GM21390 (cell line): ENCODE data around the gene NEK9.
A peak's percentile ranks its signal among the peaks of the same experiment; 100 is the strongest.
"Not testable (repeated sequence)": the region's sequence is repeated elsewhere in the genome, so short reads cannot be mapped to it uniquely, and the experiment has no call there.

Experiments
- ATAC-seq: cut with Tn5 transposase; IDR thresholded peaks from one replicate; pipeline ENCODE4 v1.9.1; 2021; ENCODE audit not compliant: unreplicated experiment

NEK9 gene

DNA sequence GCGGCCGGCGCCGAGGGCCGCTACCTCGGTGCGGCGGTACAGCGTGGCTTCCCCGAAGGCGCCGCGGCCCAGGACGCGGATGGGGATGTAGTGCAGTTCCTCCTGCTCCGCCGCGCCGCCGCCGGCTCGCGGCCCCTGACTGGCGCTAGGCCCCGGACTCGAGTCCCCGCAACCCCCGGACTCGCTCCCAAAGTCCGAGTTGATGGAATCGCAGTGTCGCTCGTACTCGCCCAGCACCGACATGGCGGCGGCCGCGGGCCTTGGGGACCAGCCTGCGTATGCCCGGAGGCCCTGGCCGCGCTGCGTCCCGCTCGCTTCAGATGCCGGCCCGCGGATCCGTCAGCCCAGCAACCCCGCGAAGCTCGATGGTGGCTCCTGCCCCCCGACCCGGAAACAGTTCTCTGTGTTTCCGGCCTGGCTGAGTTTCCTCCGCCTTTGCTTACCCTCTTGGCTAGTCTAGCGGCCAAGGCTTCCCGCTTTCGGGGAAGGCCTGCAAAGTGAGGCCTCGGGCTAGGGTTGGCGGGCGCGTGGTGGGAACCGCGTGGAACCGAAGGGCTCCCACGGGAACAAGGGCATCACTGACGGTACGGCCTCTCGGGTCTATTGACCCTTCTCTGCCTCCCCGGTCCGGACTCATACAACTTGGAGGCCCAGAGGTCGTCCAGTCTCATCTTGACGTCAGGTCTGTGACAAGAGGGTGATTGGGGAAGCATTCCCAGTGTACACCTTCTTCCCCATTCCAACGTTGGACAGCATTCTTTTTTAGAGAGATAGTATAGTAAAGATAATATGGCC is at the start of gene NEK9:
TSS of gene NEK9 (minus strand) at position 370 of the 795 bp plus-strand sequence. CDS start at position 243, 127 bp downstream.
- peak; percentile 87 for ATAC-seq

- ATAC-seq, result peak; percentile 70
Observed at GRCh38 chr14:75176142-75176820, 49.4 kb upstream of the NEK9 start, which contains the start of gene TMED10. TSS of gene TMED10 (minus strand) at chr14:75176612. CDS start at chr14:75176579, 33 bp downstream.

DNA sequence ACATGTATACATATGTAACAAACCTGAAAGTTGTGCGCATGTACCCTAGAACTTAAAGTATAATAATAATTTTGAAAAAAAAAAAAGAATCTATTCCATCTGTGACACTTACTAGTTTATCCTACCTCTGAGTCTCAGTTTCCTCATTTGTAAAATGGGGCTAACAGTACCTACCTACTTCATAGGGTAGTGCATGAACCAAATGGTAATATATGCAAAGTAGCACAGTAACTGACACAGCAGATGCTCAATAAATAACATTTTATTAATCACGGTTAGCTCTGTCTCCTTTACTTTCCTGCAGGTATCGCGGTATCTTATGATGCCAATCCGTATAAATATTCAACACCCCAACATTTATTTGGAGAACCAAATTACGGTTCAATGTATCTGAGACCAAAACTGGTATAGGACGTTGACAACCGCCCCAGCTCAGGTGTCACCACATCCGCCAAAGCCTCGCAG is 48.9 kb upstream of the NEK9 start:
- ATAC-seq, result no peak

GRCh38 chr14:75174066-75174465 is 47.2 kb upstream of the NEK9 start:
- ATAC-seq, result no peak

DNA sequence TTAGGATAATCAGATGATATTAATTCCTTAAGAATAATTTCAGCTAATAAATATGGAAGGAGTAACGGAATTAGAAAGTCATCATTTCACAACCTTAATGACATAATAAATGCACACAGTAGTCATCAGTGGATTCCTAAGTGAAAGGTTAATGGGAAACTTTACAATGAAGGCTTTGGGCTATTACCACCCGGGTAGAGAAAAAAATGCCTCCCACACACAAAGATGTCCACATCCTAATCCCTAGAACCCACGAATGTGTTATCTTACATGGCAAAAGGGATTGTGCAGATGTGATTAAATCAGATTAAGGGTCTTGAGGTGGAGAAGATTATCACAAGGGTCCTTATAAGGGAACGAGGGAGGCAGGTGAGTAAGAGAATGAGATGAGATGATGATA is 43.9 kb upstream of the NEK9 start:
- ATAC-seq, result no peak

DNA sequence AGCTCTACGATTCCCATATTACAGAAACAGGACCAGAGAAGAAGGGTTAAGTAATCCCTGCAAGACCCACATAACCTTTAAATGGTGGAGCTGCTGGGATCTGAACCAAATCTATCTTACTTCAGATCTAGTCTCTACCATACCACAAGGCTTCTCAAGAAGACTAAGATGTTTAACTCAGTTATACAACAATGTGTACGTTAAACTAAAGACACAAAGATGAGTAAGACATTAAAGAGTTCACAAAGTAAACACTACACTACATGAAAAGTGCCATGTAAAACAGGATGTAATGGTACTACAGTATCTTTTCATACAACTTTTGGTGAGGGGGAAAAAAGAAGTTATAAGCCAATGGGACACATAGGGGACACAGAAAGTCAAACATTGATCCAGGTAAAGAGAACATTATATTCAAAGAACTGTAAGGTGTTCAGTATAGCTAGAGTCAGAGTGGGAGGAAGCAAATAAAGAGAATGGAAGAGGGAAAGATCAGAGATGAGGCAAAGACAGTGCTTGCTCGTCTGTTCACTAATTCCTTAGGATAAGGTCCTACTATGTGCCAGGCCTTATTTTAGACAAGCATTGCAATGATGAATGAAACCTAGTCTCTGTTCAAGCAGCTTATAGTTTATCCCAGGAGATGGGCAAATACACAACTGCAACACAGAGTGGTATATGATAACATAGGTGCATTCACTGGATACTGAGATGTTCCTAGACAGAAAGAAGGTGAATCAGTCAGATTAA is 41.9 kb upstream of the NEK9 start:
- ATAC-seq, result no peak

DNA sequence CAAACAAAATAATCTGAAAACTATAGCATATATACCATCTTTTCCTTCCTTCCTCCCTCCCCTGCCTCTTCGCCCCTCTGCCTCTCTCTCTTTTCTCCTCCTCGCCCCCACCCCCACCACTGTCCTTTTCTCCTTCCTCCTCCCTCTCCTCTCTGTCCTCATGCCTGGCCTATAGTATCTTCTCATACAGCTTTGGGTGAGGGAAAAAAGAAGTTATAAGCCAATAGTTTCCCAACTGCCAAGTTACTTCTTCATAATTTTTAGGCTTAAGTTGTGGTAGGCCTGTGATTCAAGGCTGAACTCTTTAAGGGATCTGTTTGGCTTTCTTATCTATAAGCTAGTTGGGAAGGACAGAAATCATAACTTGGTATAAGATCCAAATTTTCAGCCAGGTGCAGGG is 40.5 kb upstream of the NEK9 start:
- ATAC-seq, result no peak

DNA sequence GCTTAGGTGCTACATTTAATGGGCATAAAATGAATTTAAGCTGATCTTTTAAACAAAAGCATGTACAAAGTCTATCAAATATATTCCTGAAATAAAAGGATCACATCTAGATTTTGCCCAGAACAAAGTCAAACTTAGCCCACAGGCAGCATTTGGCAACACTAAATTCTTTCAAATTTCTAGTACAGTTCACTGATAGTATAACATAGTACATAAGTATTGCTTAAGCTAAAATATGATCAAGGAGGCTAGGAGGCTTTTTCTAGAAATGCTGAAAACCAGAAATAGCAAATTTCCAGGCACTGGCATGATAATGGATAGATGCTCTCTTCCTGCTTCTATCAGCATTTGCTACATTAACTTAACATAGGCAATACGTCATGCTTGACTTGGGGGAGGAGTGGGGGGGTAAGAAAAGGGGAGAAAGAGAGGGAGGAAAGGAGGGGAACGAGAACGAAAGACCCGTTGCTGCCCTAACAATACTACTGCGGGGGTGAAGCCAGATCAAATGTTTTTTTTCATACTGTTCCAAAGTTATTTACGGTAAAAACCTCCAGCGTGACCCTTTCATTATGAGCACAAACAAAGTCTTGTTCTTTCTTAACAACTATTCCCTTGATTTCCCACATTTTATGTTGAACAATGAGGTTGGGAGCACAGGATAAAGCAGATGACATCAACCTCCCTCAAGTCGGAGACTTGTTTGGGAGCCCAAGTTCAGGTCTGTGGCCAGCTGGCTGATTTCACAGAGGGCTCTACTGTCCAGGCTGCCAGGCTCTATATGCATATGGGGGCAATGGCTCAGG is 38.9 kb upstream of the NEK9 start:
- no peak for ATAC-seq

DNA sequence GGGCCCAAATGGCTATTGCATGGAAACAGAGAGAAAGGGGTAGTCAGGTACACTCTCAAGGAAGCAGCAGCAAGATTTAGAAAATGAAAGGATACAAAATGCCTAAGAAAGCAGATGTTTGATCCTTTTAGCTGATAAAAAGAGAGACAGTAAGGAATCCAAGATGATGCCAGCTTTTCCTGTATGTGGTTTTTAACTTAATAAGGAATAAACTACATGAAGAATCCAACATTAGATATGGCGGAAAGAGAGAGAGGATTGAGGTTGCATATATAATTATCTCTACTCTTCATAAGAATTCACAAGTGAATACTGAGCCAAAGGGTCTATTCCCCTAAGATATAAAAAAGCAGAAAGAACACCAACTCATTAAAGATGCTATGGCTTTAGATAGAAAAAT is 38.0 kb upstream of the NEK9 start:
- no peak for ATAC-seq

DNA sequence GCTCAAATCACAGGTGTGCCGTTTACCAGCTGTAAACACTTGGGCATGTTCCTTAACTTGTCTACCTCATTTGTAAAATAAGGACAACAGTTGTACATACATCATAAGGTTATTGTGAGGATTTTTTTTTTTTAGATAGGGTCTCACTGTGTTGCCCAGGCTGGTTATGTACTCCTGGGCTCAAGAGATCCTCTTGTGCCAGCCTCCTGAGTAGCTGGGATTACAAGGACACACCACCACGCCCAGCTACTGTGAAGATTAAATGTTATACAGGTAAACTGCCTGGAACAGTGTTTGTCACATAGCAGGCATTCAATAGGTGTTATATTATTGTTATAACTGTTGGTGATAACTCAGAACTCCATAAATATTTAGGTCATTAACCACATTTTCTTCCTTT is 36.8 kb upstream of the NEK9 start:
- no peak for ATAC-seq

GRCh38 chr14:75162631-75163030 is 35.8 kb upstream of the NEK9 start:
- no peak for ATAC-seq

GRCh38 chr14:75158843-75159614 is 32.2 kb upstream of the NEK9 start:
- ATAC-seq, result no peak

DNA sequence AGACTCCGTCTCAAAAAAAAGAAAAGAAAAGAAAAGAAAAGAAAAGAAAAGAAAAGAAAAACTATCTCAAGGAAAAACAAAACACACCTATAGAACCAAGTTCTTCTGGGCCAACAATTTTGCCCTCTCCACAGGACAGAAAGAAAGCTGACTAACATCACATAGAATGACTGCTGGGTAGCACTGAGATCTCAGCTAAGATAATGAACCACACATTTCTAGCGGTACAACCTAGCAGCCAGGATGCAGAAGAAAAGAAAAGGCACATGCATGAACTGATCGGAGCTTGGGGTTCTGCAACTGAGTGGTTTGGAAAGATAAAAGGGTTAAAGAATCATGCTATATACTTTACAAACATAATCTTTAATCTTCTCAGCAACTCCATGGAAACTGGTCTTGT is 30.1 kb upstream of the NEK9 start:
- ATAC-seq, result no peak

DNA sequence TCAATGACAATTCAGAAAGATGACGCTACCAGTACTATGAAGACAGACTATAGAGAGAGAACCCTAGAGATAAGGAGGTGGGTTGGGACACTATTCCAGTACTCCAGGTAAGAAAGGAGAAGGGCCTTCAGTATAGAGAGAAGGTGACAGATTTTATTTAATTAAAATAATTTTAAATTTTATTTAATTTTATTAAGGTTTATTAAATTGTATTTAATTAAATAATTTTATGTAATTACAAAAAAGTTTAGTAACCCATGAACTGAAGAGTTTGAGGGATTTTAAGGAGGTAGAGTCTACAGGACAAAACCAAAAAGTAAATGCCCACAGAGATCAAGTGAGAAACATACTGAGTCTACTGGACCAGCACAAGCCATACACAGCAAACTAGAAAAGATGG is 29.3 kb upstream of the NEK9 start:
- no peak for ATAC-seq

DNA sequence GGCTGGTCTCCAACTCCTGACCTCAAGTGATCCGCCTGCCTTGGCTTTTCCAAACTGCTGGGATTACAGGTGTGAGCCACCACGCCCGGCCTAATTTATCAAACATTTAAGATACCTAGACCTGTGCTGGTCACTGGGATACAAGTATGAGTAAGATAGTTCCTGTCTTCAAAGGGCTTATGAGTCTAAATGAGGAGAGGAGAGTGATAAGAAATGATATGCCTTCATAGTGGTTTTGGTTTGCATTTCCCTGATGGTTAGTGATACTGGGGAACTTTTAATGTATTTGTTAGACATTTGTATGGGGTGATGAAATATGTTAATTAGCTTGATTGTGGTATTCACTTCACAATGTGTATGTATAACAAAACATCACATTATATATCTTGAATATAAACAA is 28.3 kb upstream of the NEK9 start:
- ATAC-seq, result no peak

DNA sequence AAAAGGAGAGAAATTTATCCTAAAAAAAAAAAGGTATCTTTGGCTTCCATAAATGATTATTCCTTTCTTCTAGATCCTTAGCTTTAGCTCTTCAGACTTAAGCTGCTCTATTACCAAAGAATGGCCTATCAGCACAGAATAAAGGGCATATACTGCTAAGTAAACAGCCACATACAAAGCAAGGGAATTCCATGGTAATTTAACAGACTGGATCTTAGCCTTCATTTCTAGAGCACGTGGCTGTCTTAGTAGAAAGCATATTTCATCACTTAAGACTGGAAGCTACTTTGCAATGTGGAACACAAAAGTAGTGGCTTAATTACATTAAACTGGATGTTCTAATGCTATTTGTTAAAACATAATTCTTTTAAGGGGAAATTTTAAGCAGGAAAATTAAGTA is 26.4 kb upstream of the NEK9 start:
- ATAC-seq, result no peak

DNA sequence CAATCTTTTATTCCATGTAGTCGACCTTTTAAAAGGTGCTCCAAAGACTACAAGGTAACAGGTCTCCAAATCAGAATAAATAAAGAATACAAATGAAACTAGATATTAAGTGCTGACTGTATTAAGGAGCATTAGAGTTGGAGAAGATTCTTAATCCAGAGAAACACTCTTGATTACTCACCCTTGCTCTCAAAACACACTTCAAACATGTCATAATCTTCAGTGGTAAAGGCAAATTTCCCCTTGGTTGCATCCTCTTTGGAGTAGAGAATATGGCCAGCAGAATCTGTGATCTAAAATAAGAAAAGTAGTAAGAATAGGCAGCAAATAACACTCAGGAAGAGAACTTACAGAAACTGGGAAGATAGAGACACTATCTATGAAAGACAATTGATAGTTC is 25.0 kb upstream of the NEK9 start:
- ATAC-seq, result no peak

DNA sequence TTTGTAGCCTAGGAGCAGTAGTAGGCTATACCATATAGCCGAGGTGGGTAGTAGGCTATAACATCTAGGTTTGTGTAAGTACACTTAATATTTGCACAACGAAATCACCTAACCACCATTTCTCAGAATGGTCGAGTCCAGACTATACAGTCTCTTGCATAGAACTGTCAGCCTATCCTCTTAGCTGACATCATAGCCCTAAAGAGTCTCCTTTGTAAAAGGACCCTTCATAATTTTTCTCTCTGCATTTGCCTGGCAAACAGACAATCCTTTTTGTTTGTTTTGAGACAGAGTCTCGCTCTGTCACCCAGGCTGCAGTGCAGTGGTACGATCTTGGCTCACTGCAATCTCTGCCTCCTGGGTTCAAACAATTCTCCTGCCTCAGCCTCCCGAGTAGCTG is 23.8 kb upstream of the NEK9 start:
- not testable (repeated sequence) for ATAC-seq

- no peak for ATAC-seq
Observed at GRCh38 chr14:75150150-75150549, 23.3 kb upstream of the NEK9 start.

- no peak for ATAC-seq
Observed at GRCh38 chr14:75147423-75148071, 20.7 kb upstream of the NEK9 start.
